Measurements from ENCODE around the gene FUT9. TPM values are rescaled to one million over a fixed set of nuclear protein-coding genes. Genes with fewer than 3 reads are reported as not detected.

Gene FUT9
- total RNA-seq, 1 experiment from 2014 or later, result not detected

GRCh38 chr6:96073555-96073954 is 57.8 kb downstream of the FUT9 start:
- no peak for DNase-seq (ENCODE audit: low read depth)

GRCh38 chr6:96074006-96074405 is 58.2 kb downstream of the FUT9 start:
- no peak for DNase-seq (ENCODE audit: low read depth)

GRCh38 chr6:96075826-96076225 is 60.1 kb downstream of the FUT9 start:
- no peak for DNase-seq (ENCODE audit: low read depth)

- no peak for DNase-seq (ENCODE audit: low read depth)
Observed at GRCh38 chr6:96086745-96087144, 71.0 kb downstream of the FUT9 start.

- no peak for DNase-seq (ENCODE audit: low read depth)
Observed at GRCh38 chr6:96089173-96089572, 73.4 kb downstream of the FUT9 start.

GRCh38 chr6:96094077-96094476 is 78.3 kb downstream of the FUT9 start:
- no peak for DNase-seq (ENCODE audit: low read depth)

GRCh38 chr6:96099069-96099468 is 83.3 kb downstream of the FUT9 start:
- no peak for DNase-seq (ENCODE audit: low read depth)

- no peak for DNase-seq (ENCODE audit: low read depth)
Observed at GRCh38 chr6:96101564-96101963, 85.8 kb downstream of the FUT9 start.

GRCh38 chr6:96104910-96105309 is 89.1 kb downstream of the FUT9 start:
- DNase-seq (ENCODE audit: low read depth), result no peak

GRCh38 chr6:96110878-96111277 is 95.1 kb downstream of the FUT9 start:
- no peak for DNase-seq (ENCODE audit: low read depth)

GRCh38 chr6:96116674-96117073 is 100.9 kb downstream of the FUT9 start:
- no peak for DNase-seq (ENCODE audit: low read depth)

- DNase-seq (ENCODE audit: low read depth), result no peak
Observed at GRCh38 chr6:96124778-96125177, 109.0 kb downstream of the FUT9 start.

- DNase-seq (ENCODE audit: low read depth), result no peak
Observed at GRCh38 chr6:96138406-96138805, 122.6 kb downstream of the FUT9 start.

- no peak for DNase-seq (ENCODE audit: low read depth)
Observed at GRCh38 chr6:96142142-96142541, 126.4 kb downstream of the FUT9 start.

- no peak for DNase-seq (ENCODE audit: low read depth)
Observed at GRCh38 chr6:96150431-96150830, 134.7 kb downstream of the FUT9 start.

GRCh38 chr6:96151707-96152106 is 135.9 kb downstream of the FUT9 start:
- DNase-seq (ENCODE audit: low read depth), result no peak

- DNase-seq (ENCODE audit: low read depth), result no peak
Observed at GRCh38 chr6:96152114-96152708, 136.4 kb downstream of the FUT9 start.

GRCh38 chr6:96153775-96154174 is 138.0 kb downstream of the FUT9 start:
- DNase-seq (ENCODE audit: low read depth), result no peak

- DNase-seq (ENCODE audit: low read depth), result no peak
Observed at GRCh38 chr6:96156425-96156824, 140.7 kb downstream of the FUT9 start.

GRCh38 chr6:96157018-96157565 is 141.3 kb downstream of the FUT9 start:
- DNase-seq (ENCODE audit: low read depth), result peak; percentile 0

GRCh38 chr6:96162711-96163120 is 146.9 kb downstream of the FUT9 start:
- no peak for DNase-seq (ENCODE audit: low read depth)

- DNase-seq (ENCODE audit: low read depth), result no peak
Observed at GRCh38 chr6:96164802-96165201, 149.0 kb downstream of the FUT9 start.

GRCh38 chr6:96171112-96171511 is 155.3 kb downstream of the FUT9 start:
- DNase-seq (ENCODE audit: low read depth), result no peak

- DNase-seq (ENCODE audit: low read depth), result no peak
Observed at GRCh38 chr6:96184798-96185197, 169.0 kb downstream of the FUT9 start.
